ENCODE results near the gene HSPB1.
A peak's percentile ranks its signal among the peaks of the same experiment; 100 is the strongest.
"Not testable (repeated sequence)": the region's sequence is repeated elsewhere in the genome, so short reads cannot be mapped to it uniquely, and the experiment has no call there.

The HSPB1 gene

GRCh38 chr7:76281706-76282343 is 20.6 kb upstream of the HSPB1 start:
- no peak for DNase-seq (ENCODE audit: low read depth)

GRCh38 chr7:76282344-76283253 is 19.9 kb upstream of the HSPB1 start:
- no peak for DNase-seq (ENCODE audit: low read depth)

GRCh38 chr7:76283254-76284159 is 19.0 kb upstream of the HSPB1 start:
- DNase-seq (ENCODE audit: low read depth) = no peak

- no peak for DNase-seq (ENCODE audit: low read depth)
Observed at GRCh38 chr7:76285604-76286374, 16.7 kb upstream of the HSPB1 start.

GRCh38 chr7:76286842-76287403 is 15.6 kb upstream of the HSPB1 start:
- no peak for DNase-seq (ENCODE audit: low read depth)

- DNase-seq (ENCODE audit: low read depth) = not testable (repeated sequence)
Observed at GRCh38 chr7:76290847-76291350, 11.6 kb upstream of the HSPB1 start.

GRCh38 chr7:76291351-76292212 is 10.9 kb upstream of the HSPB1 start:
- peak; percentile 77 for DNase-seq (ENCODE audit: low read depth)

GRCh38 chr7:76292213-76292573 is 10.3 kb upstream of the HSPB1 start:
- no peak for DNase-seq (ENCODE audit: low read depth)

- DNase-seq (ENCODE audit: low read depth) = not testable (repeated sequence)
Observed at GRCh38 chr7:76292911-76293310, 9.6 kb upstream of the HSPB1 start.

- DNase-seq (ENCODE audit: low read depth) = no peak
Observed at GRCh38 chr7:76293407-76293901, 9.0 kb upstream of the HSPB1 start.

GRCh38 chr7:76294344-76295024 is 8.0 kb upstream of the HSPB1 start:
- no peak for DNase-seq (ENCODE audit: low read depth)

GRCh38 chr7:76296743-76297740 is 5.4 kb upstream of the HSPB1 start:
- DNase-seq (ENCODE audit: low read depth) = no peak

GRCh38 chr7:76300166-76300731 is 2.2 kb upstream of the HSPB1 start:
- no peak for DNase-seq (ENCODE audit: low read depth)

GRCh38 chr7:76301000-76301399 is 1.5 kb upstream of the HSPB1 start:
- no peak for DNase-seq (ENCODE audit: low read depth)

- DNase-seq (ENCODE audit: low read depth) = peak; percentile 57
Observed at GRCh38 chr7:76303202-76304147, 1.0 kb downstream of the HSPB1 start.

GRCh38 chr7:76304888-76305375 is 2.5 kb downstream of the HSPB1 start:
- DNase-seq (ENCODE audit: low read depth) = no peak
